Measurements from ENCODE around the gene HDGF. TPM values are rescaled to one million over a fixed set of nuclear protein-coding genes. Genes with fewer than 3 reads are reported as not detected.

HDGF gene
- total RNA-seq, 1 donor from 2014 or later, result 374 TPM

DNA sequence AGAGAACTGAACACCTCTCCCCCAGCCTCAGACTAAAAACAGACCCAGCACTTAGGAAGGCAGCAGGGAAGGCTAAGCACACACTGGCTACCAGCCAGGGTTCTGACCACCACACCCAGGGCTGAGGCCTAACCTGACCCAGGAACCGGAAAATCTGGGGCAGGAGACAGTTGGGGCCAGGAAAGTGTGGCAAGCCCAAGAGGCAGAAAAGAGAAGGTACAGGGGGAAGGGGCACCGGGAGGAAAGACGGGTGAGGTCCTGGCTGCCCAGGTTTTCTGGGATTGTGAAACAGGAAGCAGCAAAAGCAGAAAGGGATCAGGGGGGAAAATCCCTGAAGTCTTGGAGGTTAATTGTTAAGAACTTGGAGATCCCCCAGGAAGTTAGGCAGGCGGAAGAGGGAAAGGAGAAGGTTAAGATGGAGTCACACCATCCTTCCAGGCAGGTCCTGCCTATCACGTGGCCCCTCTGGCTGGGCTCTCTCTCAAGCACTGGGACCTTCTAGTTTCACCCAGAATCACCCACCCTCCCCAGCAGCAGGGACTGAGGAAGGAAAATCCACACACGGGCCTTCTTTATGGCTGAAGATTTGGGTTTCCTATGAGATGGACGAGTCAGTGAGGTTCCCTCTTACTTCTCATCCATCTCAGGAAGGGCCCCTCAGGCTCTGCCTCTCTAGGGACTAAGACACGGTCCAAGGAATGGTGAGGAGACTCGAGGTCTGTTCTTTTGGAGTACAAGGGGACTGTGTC is 2.6 kb downstream of the HDGF start:
- intact Hi-C loops (cut with micrococcal nuclease), result loop anchor here (10.0 kb wide), 2 partner anchors 386 to 554 kb away; partner anchors contain the start of genes ETV3 and SLC25A44
- Mint-ChIP-seq H3K4me3 (peak overlapping the region; percentile 100), H3K9me3 (no peaks in the 10 kb centered on the region), H3K36me3 (ENCODE audit: low read depth) (peaks cover 40% of the 10 kb centered on the region), H3K4me1 (ENCODE audit: low read depth) (peaks cover 77% of the 10 kb centered on the region), H3K27me3 (ENCODE audit: insufficient read depth) (peaks cover 1% of the 10 kb centered on the region), H3K27ac (peak overlapping the region; percentile 98)
- DNase-seq (ENCODE audit: low spot score), result no peak

DNA sequence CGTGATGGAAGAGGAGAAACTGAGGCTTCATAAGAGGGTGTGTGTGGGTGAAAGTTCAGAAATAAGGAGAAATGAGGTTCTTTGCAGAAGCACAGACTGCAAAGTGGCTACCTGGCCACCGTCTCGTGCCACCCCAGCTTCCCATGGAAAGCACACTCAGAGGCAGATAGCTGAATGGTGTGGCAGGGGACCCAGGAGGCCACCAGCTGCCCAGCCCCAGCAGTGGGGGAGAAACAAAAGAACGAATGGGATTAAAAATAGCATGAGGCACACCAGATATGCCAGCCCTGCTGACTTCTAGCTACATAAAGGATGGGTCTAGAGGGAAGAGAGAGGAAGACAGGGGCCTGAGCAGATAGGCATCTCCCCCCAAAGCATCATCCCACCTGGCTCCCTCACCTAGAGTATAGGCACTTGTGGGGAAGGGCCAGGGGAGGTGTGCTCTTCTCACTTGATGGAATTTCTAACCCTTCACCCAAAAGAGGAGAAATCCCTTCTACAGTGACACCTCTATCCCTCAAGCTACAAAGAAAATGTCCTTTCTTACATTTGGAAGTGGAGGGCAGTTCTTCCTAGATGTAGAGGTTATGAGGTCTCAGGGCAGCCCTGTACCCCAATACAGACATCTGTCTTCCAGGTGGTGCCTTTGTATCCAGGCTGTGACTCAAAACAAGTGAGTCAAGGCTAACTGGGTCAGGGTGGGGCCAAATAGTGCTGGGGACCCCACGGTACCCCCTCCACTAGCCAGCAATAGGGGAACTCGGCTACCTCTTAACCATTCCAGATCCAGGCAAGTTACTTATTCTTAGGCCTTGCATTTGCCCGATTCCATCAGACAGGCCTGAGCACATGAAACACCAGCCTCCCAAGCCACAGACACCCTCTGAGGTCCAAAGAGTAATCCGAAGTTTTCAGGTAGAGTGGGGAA is 3.5 kb downstream of the HDGF start:
- no peak for DNase-seq (ENCODE audit: low spot score)
- Mint-ChIP-seq H3K9me3 (no peaks in the 10 kb centered on the region), H3K4me1 (ENCODE audit: low read depth) (peaks cover 76% of the 10 kb centered on the region), H3K27ac (peak overlapping the region; percentile 98), H3K4me3 (peak overlapping the region; percentile 100), H3K36me3 (ENCODE audit: low read depth) (peaks cover 45% of the 10 kb centered on the region), H3K27me3 (ENCODE audit: insufficient read depth) (peaks cover 1% of the 10 kb centered on the region)
- intact Hi-C loops (cut with micrococcal nuclease), result loop anchor here (10.0 kb wide), 2 partner anchors 387 to 553 kb away; partner anchors contain the start of genes ETV3 and SLC25A44

DNA sequence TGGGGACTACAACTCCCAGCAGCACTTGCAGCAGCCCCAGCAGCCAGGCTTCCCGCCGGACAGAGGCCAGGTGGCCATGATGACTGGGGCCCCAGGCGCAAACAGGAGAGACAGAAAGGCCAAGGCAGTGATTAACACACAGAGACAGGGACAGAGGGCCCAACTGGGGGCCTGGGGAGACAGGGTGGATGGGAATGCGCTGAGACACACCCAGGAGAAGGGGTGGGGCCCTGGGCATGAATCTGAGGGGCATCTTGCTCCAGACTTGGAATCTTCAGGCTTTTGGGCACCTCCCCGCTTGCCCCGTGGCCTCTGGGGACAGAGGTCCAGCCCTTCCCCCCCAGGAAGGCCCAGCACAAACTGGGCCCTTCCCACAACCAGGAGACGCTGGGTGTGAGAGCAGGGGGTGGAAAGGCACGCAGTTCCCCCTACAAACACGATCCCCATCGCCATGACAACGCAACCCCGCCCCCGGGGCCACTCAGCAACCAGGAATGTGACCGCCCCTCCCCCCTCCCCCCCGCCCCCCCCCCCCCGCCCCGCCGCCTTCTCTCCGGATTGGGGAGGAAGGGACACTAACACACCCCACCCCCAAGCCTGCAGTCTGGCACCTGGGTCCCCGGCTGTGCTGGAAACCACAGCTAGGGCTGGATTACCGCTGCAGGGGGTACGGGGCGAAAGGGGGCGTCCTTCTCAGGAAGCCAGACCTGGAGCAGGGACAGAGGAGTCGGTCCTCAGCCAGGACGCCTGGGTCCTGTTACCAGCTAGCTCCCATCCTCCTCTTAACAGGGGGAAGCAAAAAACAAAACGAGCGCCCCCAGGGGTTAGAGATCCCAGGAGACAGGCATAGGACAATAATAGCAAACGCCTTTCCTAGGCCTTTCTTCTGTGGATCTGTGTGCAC is 4.5 kb downstream of the HDGF start:
- no peak for DNase-seq (ENCODE audit: low spot score)
- H3K4me3 Mint-ChIP-seq, result peak overlapping the region; percentile 100
- H3K4me1 Mint-ChIP-seq (ENCODE audit: low read depth), result peaks cover 76% of the 10 kb centered on the region
- peaks cover 54% of the 10 kb centered on the region for H3K36me3 Mint-ChIP-seq (ENCODE audit: low read depth)
- H3K27ac Mint-ChIP-seq, result peak overlapping the region; percentile 98
- intact Hi-C loops (cut with micrococcal nuclease), result loop anchor here (10.0 kb wide), 2 partner anchors 388 to 552 kb away; partner anchors contain the start of genes ETV3 and SLC25A44
- H3K27me3 Mint-ChIP-seq (ENCODE audit: insufficient read depth), result peaks cover 1% of the 10 kb centered on the region
- no peaks in the 10 kb centered on the region for H3K9me3 Mint-ChIP-seq

DNA sequence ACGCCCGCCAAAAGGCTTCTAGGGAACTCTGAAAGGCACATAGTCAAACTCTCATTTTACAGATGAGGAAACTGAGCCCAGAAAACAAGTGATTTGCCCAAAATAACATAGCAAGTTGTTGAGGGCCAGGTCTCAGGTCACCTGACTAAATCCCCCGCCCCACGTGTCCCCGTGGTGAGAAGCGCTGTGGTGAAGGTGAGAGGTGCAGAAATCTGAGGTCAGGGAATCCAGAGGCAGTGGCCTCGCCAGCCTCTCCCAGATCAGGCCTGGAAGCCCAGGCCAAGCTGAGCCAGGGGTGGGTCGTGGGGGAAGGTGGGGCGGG is 5.1 kb downstream of the HDGF start:
- no peak for DNase-seq (ENCODE audit: low spot score)
- intact Hi-C loops (cut with micrococcal nuclease), result loop anchor here (10.0 kb wide), 2 partner anchors 388 to 552 kb away; partner anchors contain the start of genes ETV3 and SLC25A44
- Mint-ChIP-seq H3K4me3 (peak overlapping the region; percentile 100), H3K27me3 (ENCODE audit: insufficient read depth) (no peaks in the 10 kb centered on the region), H3K4me1 (ENCODE audit: low read depth) (peaks cover 82% of the 10 kb centered on the region), H3K27ac (peak overlapping the region; percentile 94), H3K9me3 (no peaks in the 10 kb centered on the region), H3K36me3 (ENCODE audit: low read depth) (peaks cover 57% of the 10 kb centered on the region)

DNA sequence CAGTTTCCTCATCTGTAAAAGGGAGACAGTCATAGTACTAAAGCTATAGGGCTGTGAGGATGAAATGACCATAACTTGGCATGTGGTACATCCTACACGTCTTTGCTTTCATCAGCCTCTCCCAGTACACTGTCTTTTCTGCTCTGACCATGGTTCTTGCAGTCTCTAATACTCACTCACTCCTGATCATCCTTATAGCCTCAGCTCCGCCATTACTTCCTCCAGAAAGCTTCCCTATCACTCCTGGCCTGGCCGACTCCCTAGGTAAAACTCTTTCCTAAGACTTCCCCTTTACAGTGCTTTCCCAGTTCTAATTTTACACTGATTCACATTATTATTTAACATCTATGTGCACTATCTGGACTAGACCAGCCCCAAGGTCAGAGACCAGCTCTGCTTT is 5.6 kb downstream of the HDGF start:
- Mint-ChIP-seq H3K4me3 (peak overlapping the region; percentile 100), H3K27me3 (ENCODE audit: insufficient read depth) (no peaks in the 10 kb centered on the region), H3K36me3 (ENCODE audit: low read depth) (peaks cover 60% of the 10 kb centered on the region), H3K27ac (peak overlapping the region; percentile 83), H3K9me3 (no peaks in the 10 kb centered on the region), H3K4me1 (ENCODE audit: low read depth) (peaks cover 85% of the 10 kb centered on the region)
- DNase-seq (ENCODE audit: low spot score), result no peak
- intact Hi-C loops (cut with micrococcal nuclease), result loop anchor here (10.0 kb wide), 2 partner anchors 389 to 551 kb away; partner anchors contain the start of genes ETV3 and SLC25A44

DNA sequence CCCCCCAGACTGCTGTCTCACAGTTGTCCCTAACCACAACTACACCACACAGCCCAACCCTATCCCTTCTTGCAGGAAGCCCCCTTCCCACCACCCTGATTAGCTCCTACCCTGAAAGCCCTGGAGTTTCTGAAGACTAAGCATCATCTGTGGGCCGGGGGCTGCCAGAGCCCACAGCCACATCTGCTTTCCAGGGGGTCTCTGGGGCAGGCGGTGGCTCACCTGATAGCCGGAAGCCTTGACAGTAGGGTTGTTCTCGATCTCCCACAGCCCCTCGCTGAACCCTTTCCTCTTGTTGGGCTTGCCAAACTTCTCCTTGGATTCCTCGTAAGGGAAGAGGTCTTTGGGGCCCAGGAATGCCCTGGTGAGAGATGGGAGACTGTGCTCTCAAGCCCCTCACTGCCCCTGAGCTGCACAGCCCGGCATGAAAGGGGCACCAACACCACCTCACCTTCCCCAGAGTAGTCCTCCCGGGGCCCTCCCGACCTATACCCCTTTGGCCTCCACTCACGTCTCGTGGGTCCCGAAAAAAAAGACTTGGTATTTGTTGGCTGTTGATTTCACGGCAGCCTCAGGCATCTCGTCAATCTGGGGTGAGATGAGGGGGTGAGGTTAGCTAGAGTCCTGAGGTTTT is 6.6 kb downstream of the HDGF start:
- H3K9me3 Mint-ChIP-seq, result no peaks in the 10 kb centered on the region
- DNase-seq (ENCODE audit: low spot score), result no peak
- peaks cover 60% of the 10 kb centered on the region for H3K36me3 Mint-ChIP-seq (ENCODE audit: low read depth)
- peak overlapping the region; percentile 46 for H3K27ac Mint-ChIP-seq
- intact Hi-C loops (cut with micrococcal nuclease), result loop anchor here (5.0 to 10.0 kb wide), 4 partner anchors 243 to 888 kb away; partner anchors contain the start of genes ETV3, GON4L, MEF2D and SLC25A44
- no peak overlapping the region for H3K4me3 Mint-ChIP-seq
- peaks cover 78% of the 10 kb centered on the region for H3K4me1 Mint-ChIP-seq (ENCODE audit: low read depth)
- H3K27me3 Mint-ChIP-seq (ENCODE audit: insufficient read depth), result no peaks in the 10 kb centered on the region

DNA sequence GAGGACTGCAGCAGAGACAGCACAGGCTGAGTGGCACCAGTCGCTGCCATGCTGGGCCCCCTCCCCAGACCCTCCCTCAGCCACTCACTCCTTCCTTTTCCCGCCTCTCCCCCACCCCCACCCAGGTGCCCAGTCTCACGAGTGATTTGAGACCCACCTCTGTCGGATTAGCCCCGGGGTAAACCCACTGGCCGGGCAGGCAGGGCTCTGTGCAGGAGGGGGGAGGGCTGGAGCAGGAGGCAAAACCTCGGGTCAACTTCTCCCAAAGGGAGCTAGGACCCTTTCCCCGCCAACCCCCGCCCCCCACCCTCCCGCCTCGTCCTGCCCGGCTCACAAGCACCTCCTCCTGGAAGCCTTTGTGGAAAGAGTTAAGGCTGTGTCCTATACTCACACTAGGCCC is 7.1 kb downstream of the HDGF start:
- intact Hi-C loops (cut with micrococcal nuclease), result loop anchor here (5.0 to 10.0 kb wide), 4 partner anchors 242 to 887 kb away; partner anchors contain the start of genes ETV3, GON4L, MEF2D and SLC25A44
- Mint-ChIP-seq H3K27ac (no peak overlapping the region), H3K9me3 (no peaks in the 10 kb centered on the region), H3K36me3 (ENCODE audit: low read depth) (peaks cover 56% of the 10 kb centered on the region), H3K4me3 (no peak overlapping the region), H3K4me1 (ENCODE audit: low read depth) (peaks cover 75% of the 10 kb centered on the region), H3K27me3 (ENCODE audit: insufficient read depth) (no peaks in the 10 kb centered on the region)
- DNase-seq (ENCODE audit: low spot score), result no peak

DNA sequence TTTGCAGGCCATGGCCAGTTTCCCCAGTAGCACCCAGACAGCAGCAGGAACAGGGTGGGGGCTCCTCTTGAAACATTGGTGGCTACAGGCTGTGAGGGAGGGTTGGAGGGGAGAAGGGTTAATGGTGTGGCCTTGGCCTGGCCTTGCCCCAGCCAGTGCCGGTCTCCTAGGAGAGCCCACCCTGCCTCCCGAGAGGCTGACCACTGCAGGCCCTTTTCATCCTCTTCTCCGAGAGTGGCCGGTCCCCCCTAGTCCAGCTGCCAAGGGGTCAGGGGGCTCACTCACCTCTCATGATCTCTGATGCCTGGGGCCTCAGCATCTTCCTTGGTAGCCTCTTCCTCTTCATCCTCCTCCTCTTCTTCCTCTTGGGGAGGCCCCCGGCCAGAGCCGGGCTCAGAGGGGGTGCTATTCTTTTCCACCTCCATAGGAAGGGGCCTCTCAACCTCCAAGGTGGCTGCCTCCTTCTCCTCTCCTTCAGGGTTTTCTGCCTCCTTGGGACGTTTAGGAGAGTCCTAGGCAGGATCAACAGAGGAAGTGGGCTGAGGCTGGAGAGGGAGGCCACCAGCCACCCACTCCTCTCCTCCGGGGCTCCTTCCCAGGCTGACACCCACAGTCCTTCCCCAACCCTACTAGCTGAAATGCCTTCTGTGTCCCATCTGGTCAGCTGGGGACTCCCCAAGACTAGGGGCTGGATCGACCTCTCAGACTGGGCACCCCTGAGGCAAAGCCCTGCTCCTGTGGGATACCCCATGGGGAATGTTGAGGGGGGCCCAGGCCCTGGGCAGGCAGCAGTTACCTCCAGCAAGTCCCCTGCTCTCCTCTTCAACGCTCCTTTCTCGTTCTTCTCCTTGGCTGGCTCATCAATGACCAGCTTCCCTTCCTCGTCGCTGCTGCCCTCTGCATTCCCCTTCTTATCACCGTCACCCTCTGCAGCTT is 7.8 kb downstream of the HDGF start:
- peaks cover 56% of the 10 kb centered on the region for H3K36me3 Mint-ChIP-seq (ENCODE audit: low read depth)
- H3K9me3 Mint-ChIP-seq, result no peaks in the 10 kb centered on the region

DNA sequence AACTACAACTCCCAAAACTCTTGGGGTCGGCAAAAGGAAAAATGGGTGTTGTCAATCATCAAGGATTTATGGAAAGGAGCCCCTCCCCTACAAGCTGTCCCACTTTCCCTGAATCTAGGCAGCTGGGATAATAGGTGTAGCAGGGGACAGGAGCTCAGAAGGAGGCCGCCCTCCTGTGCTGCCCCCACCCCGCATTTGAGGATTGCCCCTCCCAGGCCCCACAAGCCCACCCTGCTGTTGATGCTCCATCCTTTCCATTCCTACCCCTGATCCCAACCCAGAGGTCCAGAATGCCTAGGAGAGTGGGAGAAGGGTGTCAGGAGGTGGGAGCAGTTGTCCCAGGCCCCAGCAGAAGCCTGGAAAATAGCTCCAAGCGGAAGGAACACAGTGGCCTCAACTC is 8.7 kb downstream of the HDGF start:
- Mint-ChIP-seq H3K27ac (peak overlapping the region; percentile 94), H3K27me3 (ENCODE audit: insufficient read depth) (no peaks in the 10 kb centered on the region), H3K9me3 (no peaks in the 10 kb centered on the region), H3K4me1 (ENCODE audit: low read depth) (peaks cover 69% of the 10 kb centered on the region), H3K4me3 (peak overlapping the region; percentile 28), H3K36me3 (ENCODE audit: low read depth) (peaks cover 56% of the 10 kb centered on the region)
- DNase-seq (ENCODE audit: low spot score), result no peak
- intact Hi-C loops (cut with micrococcal nuclease), result loop anchor here (5.0 to 10.0 kb wide), 4 partner anchors 240 to 886 kb away; partner anchors contain the start of genes ETV3, GON4L, MEF2D and SLC25A44

More for the DNA sequence above, 7.8 kb downstream of the HDGF start:
- no peak overlapping the region for H3K4me3 Mint-ChIP-seq
- peak overlapping the region; percentile 43 for H3K27ac Mint-ChIP-seq
- no peak for DNase-seq (ENCODE audit: low spot score)
- H3K27me3 Mint-ChIP-seq (ENCODE audit: insufficient read depth), result no peaks in the 10 kb centered on the region
- intact Hi-C loops (cut with micrococcal nuclease), result loop anchor here (5.0 to 10.0 kb wide), 4 partner anchors 241 to 886 kb away; partner anchors contain the start of genes ETV3, GON4L, MEF2D and SLC25A44
- H3K4me1 Mint-ChIP-seq (ENCODE audit: low read depth), result peaks cover 75% of the 10 kb centered on the region

DNA sequence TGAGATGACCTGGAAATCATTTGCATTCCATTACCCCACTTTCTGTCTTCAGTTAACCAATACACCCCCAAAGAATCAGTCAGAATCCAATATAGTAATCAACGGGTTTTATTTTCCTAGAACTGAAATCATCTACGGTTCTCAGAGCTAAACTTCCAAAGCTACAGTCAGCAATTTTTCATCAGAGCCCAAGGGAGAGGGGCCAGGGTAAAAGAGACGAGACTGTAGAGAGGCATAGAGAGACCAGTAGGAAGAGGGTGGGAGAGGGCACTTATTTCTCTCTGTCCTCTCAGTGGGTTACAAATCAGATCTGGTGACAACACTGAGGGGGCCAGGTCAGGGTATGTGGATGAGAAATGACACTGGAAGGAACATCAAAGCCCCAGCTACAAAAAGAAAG is 9.5 kb downstream of the HDGF start:
- intact Hi-C loops (cut with micrococcal nuclease), result loop anchor here (5.0 to 10.0 kb wide), 4 partner anchors 240 to 885 kb away; partner anchors contain the start of genes ETV3, GON4L, MEF2D and SLC25A44
- no peaks in the 10 kb centered on the region for H3K9me3 Mint-ChIP-seq
- H3K27me3 Mint-ChIP-seq (ENCODE audit: insufficient read depth), result no peaks in the 10 kb centered on the region
- H3K4me1 Mint-ChIP-seq (ENCODE audit: low read depth), result peaks cover 63% of the 10 kb centered on the region
- peak overlapping the region; percentile 93 for H3K4me3 Mint-ChIP-seq
- no peak for DNase-seq (ENCODE audit: low spot score)
- H3K27ac Mint-ChIP-seq, result peak overlapping the region; percentile 94
- H3K36me3 Mint-ChIP-seq (ENCODE audit: low read depth), result peaks cover 56% of the 10 kb centered on the region

All from activated T-helper 1 cell treated with anti-CD3 and anti-CD28 coated beads, Interleukin-12 subunit alpha, Interleukin-12 subunit beta, Interleukin-2, Interleukin-4 antibody, amounts not matched to agents 30 ng/mL and 10 ng/mL and 1 ng/mL, durations not matched to agents 14 hours and 24 hours and 36 hours (primary cell).